SK-N-SH (cell line): Measurements from ENCODE around the gene COL5A1. TPM values are rescaled to one million over a fixed set of nuclear protein-coding genes. Genes with fewer than 3 reads are reported as not detected.

Source experiments
- CTCF ChIA-PET: fragments of 300-600, 350-600 bp; formaldehyde crosslinking; extraction: SDS; loops from one replicate; lab custom pipeline; 2021; lab: Yijun Ruan, JAX
- POLR2A ChIA-PET: fragments of 350-600 bp; sonication (Branson Sonifier 250); formaldehyde crosslinking; extraction: SDS; loops from one replicate; lab custom pipeline; 2020; ENCODE audit warnings: antibody characterized with exemption, inconsistent platforms; lab: Yijun Ruan, JAX
- DNase-seq: peaks from one replicate; pipeline ENCODE4 v3.0.0; 2012
- H2AFZ ChIP-seq: fragments of 200-600 bp; sonication (generic); 2 replicates; pipeline ENCODE4 v1.8.1; 2016; ENCODE audit warnings: antibody characterized with exemption, mild to moderate bottlenecking, low read depth
- H3F3A ChIP-seq: fragments of 200-600 bp; sonication (generic); replicated peaks from 2 replicates; pipeline ENCODE3; 2016; ENCODE audit warnings: antibody characterized with exemption, mild to moderate bottlenecking; ENCODE audit not compliant: insufficient read depth
- H3K27ac ChIP-seq, 2 experiments: fragments of 200-500 bp in 1 of 2; fragments of 200-600 bp in 1 of 2; sonication (Bioruptor generic) in 1 of 2; sonication (generic), shearing (Covaris generic) in 1 of 2; 2 replicates each; pipeline versions ENCODE4 v1.5.1 to v1.6.1; 2014 to 2016; ENCODE audit warnings: low read depth in 2 of 2, inconsistent platforms in 1 of 2, low read length in 1 of 2, mild to moderate bottlenecking in 1 of 2, mixed read lengths in 1 of 2
- H3K27me3 ChIP-seq: fragments of 200-600 bp; sonication (generic), shearing (Covaris generic); 2 replicates; pipeline ENCODE4 v1.6.1; 2016; ENCODE audit warnings: mixed run types; ENCODE audit not compliant: insufficient read depth
- H3K36me3 ChIP-seq, 2 experiments: fragments of 200-500 bp in 1 of 2; fragments of 200-600 bp in 1 of 2; sonication (Bioruptor generic) in 1 of 2; sonication (generic) in 1 of 2; replicated peaks in 1 of 2; 2 replicates each; pipeline versions ENCODE3 to v1.5.1; 2014 to 2016; ENCODE audit warnings: low read length in 1 of 2, mild to moderate bottlenecking in 1 of 2; ENCODE audit not compliant: insufficient read depth in 2 of 2, control insufficient read depth in 1 of 2
- H3K4me1 ChIP-seq, 2 experiments: fragments of 200-500 bp in 1 of 2; fragments of 200-600 bp in 1 of 2; sonication (Bioruptor generic) in 1 of 2; sonication (generic), shearing (Covaris generic) in 1 of 2; 2 replicates each; pipeline versions ENCODE4 v1.5.1 to v1.6.1; 2014 to 2016; ENCODE audit warnings: low read depth in 1 of 2, low read length in 1 of 2, mixed run types in 1 of 2; ENCODE audit not compliant: insufficient read depth in 2 of 2, control insufficient read depth in 1 of 2
- H3K4me2 ChIP-seq: fragments of 200-600 bp; sonication (generic), shearing (Covaris generic); 2 replicates; pipeline ENCODE4 v1.6.1; 2017; ENCODE audit warnings: mixed run types
- H3K4me3 ChIP-seq, 2 experiments: fragments of 200-500 bp in 1 of 2; fragments of 200-600 bp in 1 of 2; sonication (Bioruptor generic) in 1 of 2; sonication (generic), shearing (Covaris generic) in 1 of 2; 2 replicates each; pipeline versions ENCODE4 v1.5.1 to v1.8.1; 2014 to 2016; ENCODE audit warnings: low read depth in 2 of 2, inconsistent platforms in 1 of 2, low read length in 1 of 2, mild to moderate bottlenecking in 1 of 2, mixed read lengths in 1 of 2, moderate library complexity in 1 of 2
- H3K79me2 ChIP-seq: fragments of 200-600 bp; sonication (generic); 2 replicates; pipeline ENCODE4 v1.8.1; 2017; ENCODE audit warnings: mild to moderate bottlenecking; ENCODE audit not compliant: insufficient read depth
- H3K9ac ChIP-seq: fragments of 200-600 bp; sonication (generic); 2 replicates; pipeline ENCODE4 v1.6.1; 2017; ENCODE audit warnings: mixed run types
- H3K9me2 ChIP-seq: fragments of 200-600 bp; sonication (generic); 2 replicates; pipeline ENCODE4 v1.6.1; 2017; ENCODE audit warnings: mixed run types
- H3K9me3 ChIP-seq: fragments of 200-600 bp; sonication (generic); 2 replicates; pipeline ENCODE4 v1.6.1; 2017; ENCODE audit warnings: mixed run types, mild to moderate bottlenecking, moderate library complexity
- H4K20me1 ChIP-seq: fragments of 200-600 bp; sonication (generic); 2 replicates; pipeline ENCODE4 v1.6.1; 2017; ENCODE audit warnings: mild to moderate bottlenecking, mixed run types; ENCODE audit not compliant: insufficient read depth
- CHD2 ChIP-seq: fragments of 150-350 bp; IDR thresholded peaks from 2 replicates; pipeline ENCODE4 v1.6.1; 2018; ENCODE audit warnings: low read length; ENCODE audit not compliant: partially characterized antibody
- ELF1 ChIP-seq: IDR thresholded peaks from 2 replicates; pipeline ENCODE4 v1.4.0; 2012
- EP300 ChIP-seq, 2 experiments: IDR thresholded peaks; 2 replicates each; pipeline versions ENCODE4 v1.4.0 to v1.6.1; 2012; ENCODE audit warnings: borderline replicate concordance in 1 of 2, low read depth in 1 of 2, low read length in 1 of 2
- EZH2phosphoT487 ChIP-seq: fragments of 200-600 bp; sonication (generic); IDR thresholded peaks from 2 replicates; pipeline ENCODE4 v1.6.1; 2017; ENCODE audit warnings: low read depth, mixed run types, mild to moderate bottlenecking, antibody characterized with exemption, moderate library complexity, borderline replicate concordance
- FOSL2 ChIP-seq: IDR thresholded peaks from 2 replicates; pipeline ENCODE4 v1.4.0; 2012; ENCODE audit warnings: low read depth, mild to moderate bottlenecking, moderate library complexity, borderline replicate concordance
- FOXJ3 ChIP-seq: sonication (generic); formaldehyde crosslinking; IDR thresholded peaks from 2 replicates; pipeline ENCODE4 v1.5.1; 2020; ENCODE audit warnings: mild to moderate bottlenecking, missing genetic modification reagents
- FOXM1 ChIP-seq: IDR thresholded peaks from 2 replicates; pipeline ENCODE4 v1.4.0; 2012; ENCODE audit warnings: low read depth, mild to moderate bottlenecking
- JUND ChIP-seq: IDR thresholded peaks from 2 replicates; pipeline ENCODE4 v1.4.0; 2012
- MEF2A ChIP-seq: IDR thresholded peaks from 2 replicates; pipeline ENCODE4 v1.4.0; 2012; ENCODE audit warnings: low read depth, borderline replicate concordance
- MXI1 ChIP-seq: IDR thresholded peaks from 2 replicates; pipeline ENCODE4 v1.6.1; 2012; ENCODE audit warnings: mild to moderate bottlenecking, low read depth, low read length, improper control_type of control experiment
- NFIC ChIP-seq: IDR thresholded peaks from 2 replicates; pipeline ENCODE4 v1.4.0; 2012; ENCODE audit warnings: borderline replicate concordance
- RAD21 ChIP-seq: IDR thresholded peaks from 2 replicates; pipeline ENCODE4 v1.6.1; 2012; ENCODE audit warnings: mild to moderate bottlenecking, low read length
- RFX5 ChIP-seq: IDR thresholded peaks from 2 replicates; pipeline ENCODE4 v1.6.1; 2012; ENCODE audit warnings: mild to moderate bottlenecking, improper control_type of control experiment, low read length
- RXRA ChIP-seq: IDR thresholded peaks from 2 replicates; pipeline ENCODE4 v1.4.0; 2012; ENCODE audit warnings: low read depth, mild to moderate bottlenecking, borderline replicate concordance
- SMC3 ChIP-seq: IDR thresholded peaks from 2 replicates; pipeline ENCODE4 v1.6.1; 2012; ENCODE audit warnings: low read depth, low read length, improper control_type of control experiment
- YY1 ChIP-seq: IDR thresholded peaks from 2 replicates; pipeline ENCODE4 v1.4.0; 2012; ENCODE audit warnings: low read depth, mild to moderate bottlenecking
- WGBS: methylation state at CpG from one replicate; pipeline ENCODE4 v1.1.6; 2017; ENCODE audit warnings: low lambda C conversion rate; 5-methylcytosine and 5-hydroxymethylcytosine counted together
- polyA plus RNA-seq, 3 experiments: library from polyadenylated mRNA; depleted of rRNA; stranded (reverse); fragments of >200 nt; gene quantifications; 2 replicates each; pipeline ENCODE4 v1.2.3, GENCODE V29; 2012
- TF ChIP-seq, protein P1 (sequence below): fragments of 150-350 bp; IDR thresholded peaks from 2 replicates; pipeline ENCODE4 v1.6.1; 2017; ENCODE audit warnings: antibody characterized with exemption, low read length, low read depth, borderline replicate concordance
- TF ChIP-seq, protein P2 (sequence below): fragments of 150-350 bp; IDR thresholded peaks from 2 replicates; pipeline ENCODE4 v1.6.1; 2016; ENCODE audit warnings: mild to moderate bottlenecking, low read depth, low read length
- TF ChIP-seq, protein P3 (sequence below): IDR thresholded peaks from 2 replicates; pipeline ENCODE4 v1.4.0; 2012; ENCODE audit warnings: low read depth, borderline replicate concordance
- TF ChIP-seq, protein P4 (sequence below): fragments of 200-600 bp; sonication (generic); IDR thresholded peaks from 2 replicates; pipeline ENCODE4 v1.6.1; 2017; ENCODE audit warnings: antibody characterized with exemption, mild to moderate bottlenecking, moderate library complexity

Gene COL5A1
- polyA plus RNA-seq, 1 of the 3 experiments (the other 2 are of a cell fraction): 73.8 TPM

DNA sequence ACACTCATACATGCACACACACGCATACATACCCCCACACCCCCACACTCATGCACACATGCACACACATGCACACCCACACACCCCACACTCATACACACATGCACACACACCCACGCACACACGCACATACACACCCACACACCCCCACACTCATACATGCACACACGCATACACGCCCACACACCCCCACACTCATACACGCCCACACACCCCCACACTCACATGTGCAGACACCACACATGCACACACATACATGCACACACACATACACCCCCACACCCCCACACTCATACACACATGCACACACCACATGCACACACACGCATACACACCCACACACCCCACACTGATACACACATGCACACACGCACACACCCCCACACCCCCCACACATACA lies 118.3 kb downstream of the COL5A1 start:
- POLR2A ChIA-PET: no interaction called here

DNA sequence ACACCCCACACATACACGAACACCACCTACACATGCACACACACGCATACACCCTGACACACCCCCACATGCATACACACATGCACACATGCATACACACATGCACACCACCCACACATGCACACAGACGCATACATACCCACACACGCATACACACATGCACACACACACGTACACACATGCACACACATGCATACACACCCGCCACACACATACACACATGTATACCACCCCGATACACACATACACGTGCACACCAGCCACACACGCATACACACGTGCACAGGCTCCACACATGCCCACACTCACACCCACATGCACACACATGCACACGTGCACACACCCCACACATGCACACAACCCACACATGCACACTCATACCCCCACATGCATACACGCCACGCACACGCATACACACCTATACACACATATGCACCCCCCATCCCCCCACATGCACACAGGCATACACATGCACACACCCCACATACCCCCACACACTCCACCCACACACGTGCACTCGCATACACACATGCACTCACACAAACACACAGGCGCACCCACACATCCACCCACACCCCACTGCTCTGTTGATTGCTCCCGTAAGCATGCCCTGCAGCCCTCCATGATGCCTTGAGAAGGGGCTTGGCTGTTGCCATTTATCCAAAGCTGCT lies 119.3 kb downstream of the COL5A1 start:
- no peaks in the 10 kb centered on the region for H3K27me3 ChIP-seq
- peaks cover 62% of the 10 kb centered on the region for H4K20me1 ChIP-seq
- H3K4me3 ChIP-seq: no peak overlapping the region
- H3K4me2 ChIP-seq: no peak overlapping the region
- POLR2A ChIA-PET: no interaction called here
- no peaks in the 10 kb centered on the region for H3K4me1 ChIP-seq
- 93% methylated on average over 18 of the region's 18 CpGs for WGBS
- TF ChIP-seq FOXJ3 (no peak), FOXM1 (no peak), YY1 (no peak), RXRA (no peak), EP300 (IDR thresholded peaks at IDR 0.05; ENCODE audit: borderline replicate concordance in 1 of 2, low read depth in 1 of 2, low read length in 1 of 2) (no peak), ELF1 (no peak), MEF2A (no peak), JUND (no peak), CHD2 (no peak), NFIC (no peak), RAD21 (no peak), EZH2phosphoT487 (no peak), MXI1 (no peak), RFX5 (no peak)
- TF ChIP-seq, protein P1, sequence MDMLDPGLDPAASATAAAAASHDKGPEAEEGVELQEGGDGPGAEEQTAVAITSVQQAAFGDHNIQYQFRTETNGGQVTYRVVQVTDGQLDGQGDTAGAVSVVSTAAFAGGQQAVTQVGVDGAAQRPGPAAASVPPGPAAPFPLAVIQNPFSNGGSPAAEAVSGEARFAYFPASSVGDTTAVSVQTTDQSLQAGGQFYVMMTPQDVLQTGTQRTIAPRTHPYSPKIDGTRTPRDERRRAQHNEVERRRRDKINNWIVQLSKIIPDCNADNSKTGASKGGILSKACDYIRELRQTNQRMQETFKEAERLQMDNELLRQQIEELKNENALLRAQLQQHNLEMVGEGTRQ: no peak
- TF ChIP-seq, protein P2, sequence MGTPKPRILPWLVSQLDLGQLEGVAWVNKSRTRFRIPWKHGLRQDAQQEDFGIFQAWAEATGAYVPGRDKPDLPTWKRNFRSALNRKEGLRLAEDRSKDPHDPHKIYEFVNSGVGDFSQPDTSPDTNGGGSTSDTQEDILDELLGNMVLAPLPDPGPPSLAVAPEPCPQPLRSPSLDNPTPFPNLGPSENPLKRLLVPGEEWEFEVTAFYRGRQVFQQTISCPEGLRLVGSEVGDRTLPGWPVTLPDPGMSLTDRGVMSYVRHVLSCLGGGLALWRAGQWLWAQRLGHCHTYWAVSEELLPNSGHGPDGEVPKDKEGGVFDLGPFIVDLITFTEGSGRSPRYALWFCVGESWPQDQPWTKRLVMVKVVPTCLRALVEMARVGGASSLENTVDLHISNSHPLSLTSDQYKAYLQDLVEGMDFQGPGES: no peak
- TF ChIP-seq, protein P3, sequence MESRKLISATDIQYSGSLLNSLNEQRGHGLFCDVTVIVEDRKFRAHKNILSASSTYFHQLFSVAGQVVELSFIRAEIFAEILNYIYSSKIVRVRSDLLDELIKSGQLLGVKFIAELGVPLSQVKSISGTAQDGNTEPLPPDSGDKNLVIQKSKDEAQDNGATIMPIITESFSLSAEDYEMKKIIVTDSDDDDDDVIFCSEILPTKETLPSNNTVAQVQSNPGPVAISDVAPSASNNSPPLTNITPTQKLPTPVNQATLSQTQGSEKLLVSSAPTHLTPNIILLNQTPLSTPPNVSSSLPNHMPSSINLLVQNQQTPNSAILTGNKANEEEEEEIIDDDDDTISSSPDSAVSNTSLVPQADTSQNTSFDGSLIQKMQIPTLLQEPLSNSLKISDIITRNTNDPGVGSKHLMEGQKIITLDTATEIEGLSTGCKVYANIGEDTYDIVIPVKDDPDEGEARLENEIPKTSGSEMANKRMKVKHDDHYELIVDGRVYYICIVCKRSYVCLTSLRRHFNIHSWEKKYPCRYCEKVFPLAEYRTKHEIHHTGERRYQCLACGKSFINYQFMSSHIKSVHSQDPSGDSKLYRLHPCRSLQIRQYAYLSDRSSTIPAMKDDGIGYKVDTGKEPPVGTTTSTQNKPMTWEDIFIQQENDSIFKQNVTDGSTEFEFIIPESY: no peak
- TF ChIP-seq, protein P4, sequence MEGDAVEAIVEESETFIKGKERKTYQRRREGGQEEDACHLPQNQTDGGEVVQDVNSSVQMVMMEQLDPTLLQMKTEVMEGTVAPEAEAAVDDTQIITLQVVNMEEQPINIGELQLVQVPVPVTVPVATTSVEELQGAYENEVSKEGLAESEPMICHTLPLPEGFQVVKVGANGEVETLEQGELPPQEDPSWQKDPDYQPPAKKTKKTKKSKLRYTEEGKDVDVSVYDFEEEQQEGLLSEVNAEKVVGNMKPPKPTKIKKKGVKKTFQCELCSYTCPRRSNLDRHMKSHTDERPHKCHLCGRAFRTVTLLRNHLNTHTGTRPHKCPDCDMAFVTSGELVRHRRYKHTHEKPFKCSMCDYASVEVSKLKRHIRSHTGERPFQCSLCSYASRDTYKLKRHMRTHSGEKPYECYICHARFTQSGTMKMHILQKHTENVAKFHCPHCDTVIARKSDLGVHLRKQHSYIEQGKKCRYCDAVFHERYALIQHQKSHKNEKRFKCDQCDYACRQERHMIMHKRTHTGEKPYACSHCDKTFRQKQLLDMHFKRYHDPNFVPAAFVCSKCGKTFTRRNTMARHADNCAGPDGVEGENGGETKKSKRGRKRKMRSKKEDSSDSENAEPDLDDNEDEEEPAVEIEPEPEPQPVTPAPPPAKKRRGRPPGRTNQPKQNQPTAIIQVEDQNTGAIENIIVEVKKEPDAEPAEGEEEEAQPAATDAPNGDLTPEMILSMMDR: no peak
- no peak overlapping the region for H2AFZ ChIP-seq
- no peaks in the 10 kb centered on the region for H3K9me2 ChIP-seq
- CTCF ChIA-PET: interaction anchor here (1.0 to 2.2 kb wide), 4 partner anchors 8 to 312 kb away, joined by 3 to 11 read pairs (median 6); no protein-coding TSS in a partner anchor
- no peak overlapping the region for H3K27ac ChIP-seq
- no peak overlapping the region for H3K9ac ChIP-seq
- H3F3A ChIP-seq: peaks cover 49% of the 10 kb centered on the region
- peaks cover 16 to 49% of the 10 kb centered on the region in 2 experiments for H3K36me3 ChIP-seq
- no peak for DNase-seq
- no peaks in the 10 kb centered on the region for H3K9me3 ChIP-seq
- H3K79me2 ChIP-seq: peaks cover 39% of the 10 kb centered on the region; the same call in 1 of the 2 replicates

More for the DNA sequence above, 118.3 kb downstream of the COL5A1 start:
- DNase-seq: no peak
- no peak overlapping the region for H3K4me3 ChIP-seq
- H3K27ac ChIP-seq: no peak overlapping the region
- H3K36me3 ChIP-seq: peaks cover 17 to 45% of the 10 kb centered on the region in 2 experiments
- no peaks in the 10 kb centered on the region for H3K9me2 ChIP-seq
- no peaks in the 10 kb centered on the region for H3K4me1 ChIP-seq
- CTCF ChIA-PET: no interaction called here
- WGBS: 97% methylated on average over 8 of the region's 8 CpGs
- no peak overlapping the region for H3K9ac ChIP-seq
- H3K4me2 ChIP-seq: no peak overlapping the region
- peaks cover 57% of the 10 kb centered on the region for H3F3A ChIP-seq
- H3K27me3 ChIP-seq: no peaks in the 10 kb centered on the region
- peaks cover 33% of the 10 kb centered on the region; the same call in 1 of the 2 replicates for H3K79me2 ChIP-seq
- H4K20me1 ChIP-seq: peaks cover 69% of the 10 kb centered on the region
- no peak overlapping the region for H2AFZ ChIP-seq
- H3K9me3 ChIP-seq: no peaks in the 10 kb centered on the region
- no peak for TF ChIP-seq SMC3
- TF ChIP-seq FOSL2: no peak
- TF ChIP-seq EZH2phosphoT487: no peak
